Hematopoietic multipotent progenitor cell treated with erythropoietin and hydrocortisone succinate and interleukin-3 and kit ligand, for 15 days (in vitro differentiated cells): ENCODE results near the gene CTRL.
A peak's percentile ranks its signal among the peaks of the same experiment; 100 is the strongest.
"Not testable (repeated sequence)": the region's sequence is repeated elsewhere in the genome, so short reads cannot be mapped to it uniquely, and the experiment has no call there.

Source experiments
- DNase-seq: peaks from one replicate; pipeline ENCODE4 v3.0.0-alpha.2; 2015; ENCODE audit warnings: low spot score

The CTRL gene

DNA sequence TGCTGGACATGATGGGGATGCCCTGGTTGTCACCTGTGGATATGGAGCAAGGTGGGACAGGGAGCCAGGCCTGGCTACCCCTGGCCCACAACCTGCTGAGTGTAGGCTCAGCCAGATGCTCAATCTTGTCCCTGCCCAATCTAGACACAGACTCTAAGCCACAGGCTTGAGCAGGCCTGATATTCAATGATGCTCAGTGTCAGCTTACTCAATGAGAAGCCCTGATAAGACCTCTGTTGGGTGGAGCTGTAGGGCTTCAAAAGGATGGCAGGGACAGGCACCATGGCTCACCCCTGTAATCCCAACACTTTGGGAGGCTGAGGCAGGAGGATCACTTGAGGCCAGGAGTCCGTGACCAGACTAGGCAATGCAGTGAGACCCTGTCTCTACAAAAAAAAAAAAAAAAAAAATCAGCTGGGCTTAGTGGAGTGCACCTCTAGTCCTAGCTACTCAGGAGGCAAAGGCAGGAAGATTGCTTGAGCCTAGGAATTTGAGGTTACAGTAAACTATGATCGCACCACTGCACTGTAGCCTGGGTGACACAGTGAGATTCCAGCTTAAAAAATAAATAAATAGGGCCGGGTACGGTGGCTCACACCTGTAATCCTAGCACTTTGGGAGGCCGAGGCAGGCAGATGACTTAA is 8.9 kb upstream of the CTRL start:
- peak; percentile 21 for DNase-seq

GRCh38 chr16:67939507-67940445 is 8.1 kb upstream of the CTRL start:
- no peak for DNase-seq

DNA sequence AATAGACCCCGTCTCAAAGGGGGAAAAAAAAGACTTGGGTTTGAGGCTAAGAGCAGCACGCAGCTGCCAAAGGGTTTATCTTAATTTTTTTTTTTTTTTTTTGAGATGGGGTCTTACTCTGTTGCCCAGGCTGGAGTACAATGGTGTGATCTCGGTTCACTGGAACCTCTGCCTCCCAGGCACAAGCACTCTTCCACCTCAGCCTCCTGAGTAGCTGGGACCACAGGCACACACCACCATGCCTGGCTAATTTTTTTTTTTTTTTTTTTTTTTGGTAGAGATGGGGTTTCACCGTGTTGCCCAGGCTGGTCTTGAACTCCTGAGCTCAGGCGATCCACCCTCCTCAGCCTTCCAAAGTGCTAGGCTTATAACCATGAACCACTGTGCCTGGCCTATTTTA is 6.1 kb upstream of the CTRL start:
- DNase-seq, result not testable (repeated sequence)

- peak; percentile 74 for DNase-seq
These were observed 5.4 kb upstream of the CTRL start for GRCh38 chr16:67936880-67937605.

- peak; percentile 28 for DNase-seq
These were observed 4.6 kb upstream of the CTRL start, which contains the start of gene PSMB10 for GRCh38 chr16:67936124-67936879. TSS of gene PSMB10 (minus strand) at chr16:67936850. CDS start at chr16:67936749, 101 bp downstream.

DNA sequence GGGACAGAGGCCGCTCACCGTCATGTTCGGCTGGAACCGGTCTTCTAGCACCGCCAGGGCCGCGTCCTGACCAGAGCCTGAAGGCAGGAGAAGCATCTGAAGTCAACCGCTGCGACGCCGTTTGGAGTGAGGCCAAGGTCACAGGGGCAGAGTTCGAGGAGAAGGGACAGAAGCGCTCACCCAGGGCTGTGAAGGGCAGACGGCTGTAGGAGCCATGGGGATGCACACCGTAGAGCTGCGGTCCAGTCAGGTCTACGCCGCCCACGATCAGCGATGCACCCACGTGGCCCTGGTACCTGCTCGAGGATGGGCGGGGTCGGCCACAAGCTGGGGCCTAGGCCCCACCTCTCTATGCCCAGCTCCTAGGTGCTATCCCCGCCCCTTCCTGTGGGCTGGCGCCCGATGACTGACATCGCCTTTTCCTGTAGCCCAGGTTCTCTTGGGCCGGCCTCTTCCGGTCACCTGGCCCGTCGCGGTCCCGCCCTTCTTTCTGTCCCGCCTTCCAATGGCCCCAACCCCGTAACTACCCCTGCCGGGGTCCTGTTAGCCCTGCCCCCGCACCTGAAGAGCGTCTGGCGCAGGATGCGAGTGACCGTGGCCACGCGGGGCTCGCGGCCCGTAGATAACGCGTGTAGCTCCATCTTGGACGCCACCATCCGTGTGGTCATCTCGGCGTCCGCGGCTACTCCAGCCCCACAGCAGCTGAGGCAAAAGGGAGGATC is 3.9 kb upstream of the CTRL start:
- DNase-seq, result peak; percentile 92

DNA sequence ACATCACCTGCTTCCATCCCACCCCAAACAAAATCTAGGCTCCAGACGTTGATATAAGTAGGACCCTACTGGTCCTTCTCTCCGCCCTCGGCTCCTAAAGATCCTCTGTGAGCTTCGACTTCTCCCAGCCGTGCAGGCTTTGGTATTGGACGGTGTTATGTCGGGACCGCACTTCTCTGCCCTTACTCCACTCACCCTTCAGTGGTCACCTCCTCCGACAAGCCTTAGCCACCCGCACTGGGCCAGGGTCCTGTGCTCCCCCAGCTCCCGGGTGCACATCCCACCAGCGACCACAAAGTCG is 3.4 kb upstream of the CTRL start:
- no peak for DNase-seq

DNA sequence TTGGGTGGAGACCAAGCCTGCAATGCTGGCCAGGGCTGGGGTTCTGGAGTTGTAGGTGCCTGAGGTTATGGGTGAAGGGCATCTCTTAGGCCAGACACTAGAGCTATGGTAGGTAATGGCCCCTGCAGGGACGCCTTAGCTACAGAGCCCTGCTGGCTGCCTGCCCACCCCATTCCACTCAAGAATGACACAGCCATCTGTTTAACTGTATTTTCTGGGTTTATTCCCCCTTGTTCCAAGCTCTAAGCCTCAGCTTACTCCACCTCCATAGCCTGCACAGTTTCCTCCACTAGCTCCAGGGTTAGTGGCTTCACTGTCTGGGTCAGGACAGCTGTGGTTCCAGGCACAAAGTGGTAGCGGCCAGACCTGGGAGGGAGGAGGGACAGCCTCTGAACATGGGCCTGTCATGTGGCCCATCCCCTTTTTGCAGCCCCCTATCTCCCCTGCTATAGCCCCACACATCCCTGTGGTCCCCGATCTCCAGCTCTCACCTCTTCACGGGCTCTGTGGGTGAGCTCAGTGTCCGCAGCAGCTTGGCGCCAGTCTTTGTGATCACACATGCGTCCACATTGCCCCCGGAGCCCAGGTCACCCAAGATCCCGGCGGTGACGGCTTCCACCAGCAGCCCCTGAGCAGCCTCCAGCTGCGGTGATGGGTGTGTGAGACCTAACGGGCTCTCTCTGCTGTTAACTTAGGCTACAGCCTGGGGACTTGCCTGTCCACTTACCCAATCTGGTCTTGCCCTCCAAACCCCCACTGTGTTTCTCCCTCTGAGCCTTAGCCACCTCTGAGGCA is 2.8 kb upstream of the CTRL start:
- no peak for DNase-seq

DNA sequence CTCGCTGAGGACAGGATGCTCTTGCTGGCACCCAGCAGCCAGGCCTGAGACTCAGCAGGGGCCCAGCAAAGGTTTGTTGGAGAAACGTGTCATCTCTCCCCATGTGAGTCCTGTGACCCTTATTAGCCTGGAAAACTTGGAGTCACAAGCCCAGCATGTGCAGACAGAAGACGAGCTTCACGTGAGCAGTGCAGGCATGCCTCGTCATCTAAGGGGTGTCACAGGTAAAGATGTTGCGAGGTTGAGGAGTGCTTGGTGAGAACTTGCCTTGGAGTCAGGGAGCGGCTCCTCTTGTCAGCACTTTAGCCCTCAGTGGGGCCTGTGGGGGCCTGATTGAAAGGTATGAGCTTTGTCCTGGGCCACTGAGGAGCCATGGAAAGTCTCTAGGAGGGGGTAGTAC is 2.1 kb upstream of the CTRL start:
- DNase-seq, result no peak

DNA sequence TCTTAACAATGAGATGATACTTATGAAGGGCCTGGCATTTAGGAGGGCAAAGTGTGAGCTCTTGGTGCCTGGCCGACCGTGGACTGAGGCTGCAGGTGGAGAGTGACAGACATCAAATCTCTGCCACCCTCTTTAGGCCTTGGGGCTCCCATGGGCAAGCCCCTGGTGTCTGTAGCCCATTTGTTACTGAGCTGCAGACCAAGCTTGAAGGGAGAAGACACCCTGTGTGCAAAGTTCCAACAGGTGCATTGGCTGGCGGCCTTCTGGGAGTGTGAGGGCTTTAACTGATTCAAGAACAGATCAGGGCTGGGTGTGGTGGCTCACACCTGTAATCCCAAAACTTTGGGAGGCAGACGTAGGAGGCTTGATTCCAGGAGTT is 789 bp upstream of the CTRL start:
- DNase-seq, result no peak

GRCh38 chr16:67930678-67931211 is 917 bp downstream of the CTRL start:
- DNase-seq, result no peak

GRCh38 chr16:67930191-67930590 is 1.5 kb downstream of the CTRL start:
- no peak for DNase-seq

GRCh38 chr16:67928561-67929364 is 2.9 kb downstream of the CTRL start:
- peak; percentile 80 for DNase-seq

DNA sequence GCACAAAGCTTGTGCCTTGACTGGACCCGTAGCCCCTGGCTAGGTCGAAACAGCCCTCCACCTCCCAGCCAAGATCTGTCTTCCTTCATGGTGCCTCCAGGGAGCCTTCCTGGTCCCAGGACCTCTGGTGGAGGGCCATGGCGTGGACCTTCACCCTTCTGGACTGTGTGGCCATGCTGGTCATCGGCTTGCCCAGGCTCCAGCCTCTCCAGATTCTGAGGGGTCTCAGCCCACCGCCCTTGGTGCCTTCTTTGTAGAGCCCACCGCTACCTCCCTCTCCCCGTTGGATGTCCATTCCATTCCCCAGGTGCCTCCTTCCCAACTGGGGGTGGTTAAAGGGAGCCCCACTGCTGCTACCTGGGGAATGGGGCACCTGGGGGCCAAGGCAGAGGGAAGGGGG is 3.5 kb downstream of the CTRL start:
- no peak for DNase-seq

DNA sequence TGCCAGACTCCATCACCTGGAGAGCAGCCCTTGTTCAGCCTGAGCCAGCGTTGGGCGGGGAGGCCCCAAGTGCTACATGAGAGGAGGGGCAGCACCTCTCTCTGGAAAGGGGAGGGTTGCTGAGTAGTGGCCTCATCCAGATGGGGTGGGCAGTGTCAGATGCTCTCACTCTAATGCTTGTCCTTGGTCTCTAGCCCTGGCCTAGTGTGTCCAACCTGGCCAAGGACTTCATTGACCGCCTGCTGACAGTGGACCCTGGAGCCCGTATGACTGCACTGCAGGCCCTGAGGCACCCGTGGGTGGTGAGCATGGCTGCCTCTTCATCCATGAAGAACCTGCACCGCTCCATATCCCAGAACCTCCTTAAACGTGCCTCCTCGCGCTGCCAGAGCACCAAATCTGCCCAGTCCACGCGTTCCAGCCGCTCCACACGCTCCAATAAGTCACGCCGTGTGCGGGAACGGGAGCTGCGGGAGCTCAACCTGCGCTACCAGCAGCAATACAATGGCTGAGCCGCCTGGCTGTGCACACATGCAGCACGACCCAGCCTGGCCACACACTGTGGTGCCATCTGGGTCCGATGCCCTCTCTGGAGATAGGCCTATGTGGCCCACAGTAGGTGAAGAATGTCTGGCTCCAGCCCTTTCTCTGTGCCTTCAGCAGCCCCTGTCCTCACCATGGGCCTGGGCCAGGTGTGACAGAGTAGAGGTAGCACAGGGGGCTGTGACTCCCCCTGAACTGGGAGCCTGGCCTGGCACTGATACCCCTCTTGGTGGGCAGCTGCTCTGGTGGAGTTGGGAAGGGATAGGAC is 4.3 kb downstream of the CTRL start:
- no peak for DNase-seq

GRCh38 chr16:67926181-67926750 is 5.4 kb downstream of the CTRL start:
- no peak for DNase-seq

- DNase-seq, result no peak
These were observed 7.3 kb downstream of the CTRL start for GRCh38 chr16:67924140-67924906.
